T-helper 2 cell (primary cell): Measurements from ENCODE around the gene SEC14L3.

ENCODE experiments used
- DNase-seq, 5 experiments: peaks; one replicate each; pipeline versions ENCODE4 v3.0.0 to v3.0.0-alpha.2; 2012 to 2022
- total RNA-seq, 2 donors: gene quantifications; one replicate each; lab custom pipeline; 2026; lab: John Stamatoyannopoulos, UW

SEC14L3 gene
- 0 reads per million in 2 donors for total RNA-seq

- no peak for DNase-seq
Measured at GRCh38 chr22:30471616-30472318, at the start of gene SEC14L3. TSS of gene SEC14L3 (minus strand) at chr22:30472017. CDS start at chr22:30471958, 59 bp downstream.

- DNase-seq, result no peak
Measured at GRCh38 chr22:30519842-30520425, 48.1 kb upstream of the SEC14L3 start.

- no peak for DNase-seq
Measured at GRCh38 chr22:30516731-30517130, 44.9 kb upstream of the SEC14L3 start.

GRCh38 chr22:30516273-30516672 lies 44.5 kb upstream of the SEC14L3 start:
- DNase-seq, result no peak

- no peak for DNase-seq
Measured at GRCh38 chr22:30514252-30514651, 42.4 kb upstream of the SEC14L3 start.

- no peak for DNase-seq
Measured at GRCh38 chr22:30513462-30513861, 41.6 kb upstream of the SEC14L3 start.

GRCh38 chr22:30511911-30512310 lies 40.1 kb upstream of the SEC14L3 start:
- DNase-seq, result no peak

GRCh38 chr22:30511109-30511508 lies 39.3 kb upstream of the SEC14L3 start:
- DNase-seq, result no peak

GRCh38 chr22:30508216-30508615 lies 36.4 kb upstream of the SEC14L3 start:
- no peak for DNase-seq

GRCh38 chr22:30507670-30508069 lies 35.9 kb upstream of the SEC14L3 start:
- DNase-seq, result no peak

GRCh38 chr22:30506507-30506968 lies 34.7 kb upstream of the SEC14L3 start:
- no peak for DNase-seq

GRCh38 chr22:30503551-30503950 lies 31.7 kb upstream of the SEC14L3 start:
- no peak for DNase-seq

- no peak for DNase-seq
Measured at GRCh38 chr22:30502911-30503310, 31.1 kb upstream of the SEC14L3 start.

GRCh38 chr22:30502153-30502552 lies 30.3 kb upstream of the SEC14L3 start:
- no peak for DNase-seq

GRCh38 chr22:30500628-30501027 lies 28.8 kb upstream of the SEC14L3 start:
- DNase-seq, result no peak

- DNase-seq, result no peak
Measured at GRCh38 chr22:30497466-30498150, 25.8 kb upstream of the SEC14L3 start.

GRCh38 chr22:30495041-30495784 lies 23.4 kb upstream of the SEC14L3 start:
- DNase-seq, result no peak

- no peak for DNase-seq
Measured at GRCh38 chr22:30492144-30492543, 20.3 kb upstream of the SEC14L3 start.

- DNase-seq, result no peak
Measured at GRCh38 chr22:30491381-30491780, 19.6 kb upstream of the SEC14L3 start.

- no peak for DNase-seq
Measured at GRCh38 chr22:30490399-30490798, 18.6 kb upstream of the SEC14L3 start.

GRCh38 chr22:30488121-30488520 lies 16.3 kb upstream of the SEC14L3 start:
- DNase-seq, result no peak

GRCh38 chr22:30486661-30487115 lies 14.9 kb upstream of the SEC14L3 start:
- no peak for DNase-seq

- no peak for DNase-seq
Measured at GRCh38 chr22:30486118-30486517, 14.3 kb upstream of the SEC14L3 start.
